GM18909 (cell line): ENCODE results near the gene SOBP.

ENCODE experiments used
- ATAC-seq: cut with Tn5 transposase; IDR thresholded peaks from one replicate; pipeline ENCODE4 v1.9.1; 2021; ENCODE audit warnings: mild to moderate bottlenecking; ENCODE audit not compliant: unreplicated experiment, poor library complexity

SOBP gene

GRCh38 chr6:107632381-107633136 is 142.6 kb downstream of the SOBP start:
- no peak for ATAC-seq

- ATAC-seq: no peak
These were observed 143.9 kb downstream of the SOBP start for GRCh38 chr6:107633680-107634323.

- ATAC-seq: no peak
These were observed 144.6 kb downstream of the SOBP start for GRCh38 chr6:107634324-107635056.

GRCh38 chr6:107635057-107635515 is 145.2 kb downstream of the SOBP start:
- no peak for ATAC-seq

GRCh38 chr6:107636486-107636885 is 146.6 kb downstream of the SOBP start:
- ATAC-seq: no peak

GRCh38 chr6:107637316-107638315 is 147.7 kb downstream of the SOBP start:
- ATAC-seq: no peak

- no peak for ATAC-seq
These were observed 148.6 kb downstream of the SOBP start for GRCh38 chr6:107638493-107638892.

- ATAC-seq: no peak
These were observed 149.6 kb downstream of the SOBP start for GRCh38 chr6:107639511-107639910.

- ATAC-seq: no peak
These were observed 151.2 kb downstream of the SOBP start for GRCh38 chr6:107641071-107641470.

GRCh38 chr6:107641500-107641941 is 151.6 kb downstream of the SOBP start:
- ATAC-seq: no peak

- no peak for ATAC-seq
These were observed 152.4 kb downstream of the SOBP start for GRCh38 chr6:107642095-107642860.

- no peak for ATAC-seq
These were observed 153.0 kb downstream of the SOBP start for GRCh38 chr6:107642861-107643328.

GRCh38 chr6:107644513-107644912 is 154.6 kb downstream of the SOBP start:
- ATAC-seq: no peak

GRCh38 chr6:107645740-107646139 is 155.8 kb downstream of the SOBP start:
- ATAC-seq: no peak

GRCh38 chr6:107646176-107646575 is 156.3 kb downstream of the SOBP start:
- ATAC-seq: no peak

GRCh38 chr6:107646776-107647438 is 157.0 kb downstream of the SOBP start:
- no peak for ATAC-seq

- ATAC-seq: no peak
These were observed 157.6 kb downstream of the SOBP start for GRCh38 chr6:107647439-107647948.

- no peak for ATAC-seq
These were observed 159.1 kb downstream of the SOBP start for GRCh38 chr6:107648983-107649382.
